Natural killer cell treated with Interleukin-12 subunit alpha and Interleukin-12 subunit beta and Interleukin-15 and Interleukin-18, amount 100 ng/mL, for 72 hours (primary cell): ENCODE measurements around the gene ADD1. TPM values are rescaled to one million over a fixed set of nuclear protein-coding genes. Genes with fewer than 3 reads are reported as not detected.

Experiments used
- ATAC-seq, 2 donors: fragments of 150-1000 bp; cut with Tn5 transposase in 1 of 2; sonication (Bioruptor Pico), chemical (Tn5 transposase) in 1 of 2; 2 replicates each; pipeline ENCODE4 v1.10.0; 2021
- DNase-seq: peaks from one replicate; pipeline ENCODE4 v3.0.0; 2022; ENCODE audit warnings: low spot score
- H3K27ac Mint-ChIP-seq, 2 donors: 1 replicate in 1 of 2; 2 replicates in 1 of 2; pipeline ENCODE4 v1.8.0; 2022; ENCODE audit warnings: mixed read lengths in 2 of 2, mild to moderate bottlenecking in 1 of 2, moderate library complexity in 1 of 2
- H3K27me3 Mint-ChIP-seq, 2 donors: 1 replicate in 1 of 2; 2 replicates in 1 of 2; pipeline ENCODE4 v1.8.0; 2022; ENCODE audit warnings: mixed read lengths in 2 of 2
- H3K36me3 Mint-ChIP-seq: one replicate; pipeline ENCODE4 v1.8.0; 2022; ENCODE audit warnings: mixed read lengths
- H3K4me1 Mint-ChIP-seq, 2 donors: 1 replicate in 1 of 2; 2 replicates in 1 of 2; pipeline ENCODE4 v1.8.0; 2022; ENCODE audit warnings: low read depth in 2 of 2, mixed read lengths in 2 of 2, mild to moderate bottlenecking in 1 of 2
- H3K4me3 Mint-ChIP-seq: one replicate; pipeline ENCODE4 v1.8.0; 2022; ENCODE audit warnings: mixed read lengths
- H3K9me3 Mint-ChIP-seq: 2 replicates; pipeline ENCODE4 v1.8.0; 2022; ENCODE audit warnings: mixed read lengths
- total RNA-seq, 2 donors: library from RNA; stranded (reverse); gene quantifications; one replicate each; pipeline ENCODE4 v1.2.3, GENCODE V29; 2022

The ADD1 gene
- total RNA-seq, 2 donors from 2014 or later: 259 to 291 TPM

- no peaks in the 10 kb centered on the region for H3K9me3 Mint-ChIP-seq
- DNase-seq: no peak
- no peak for ATAC-seq
These were observed 869 bp upstream of the ADD1 start for GRCh38 chr4:2842687-2843262.

GRCh38 chr4:2843941-2844584 is 419 bp downstream of the ADD1 start:
- ATAC-seq (peak in 1 of 2 donors; percentile 1), DNase-seq (no peak)
- Mint-ChIP-seq H3K4me1 (peaks cover 47 to 53% of the 10 kb centered on the region in 2 donors), H3K4me3 (peak overlapping the region; percentile 96), H3K36me3 (peaks cover 10% of the 10 kb centered on the region), H3K27ac (peak overlapping the region; percentile 79 to 96), H3K9me3 (no peaks in the 10 kb centered on the region), H3K27me3 (no peaks in the 10 kb centered on the region)

More at GRCh38 chr4:2842687-2843262, 869 bp upstream of the ADD1 start:
- no peaks in the 10 kb centered on the region for H3K27me3 Mint-ChIP-seq
- H3K27ac Mint-ChIP-seq: peak overlapping the region; percentile 59 to 96
- H3K4me1 Mint-ChIP-seq: peaks cover 53 to 59% of the 10 kb centered on the region in 2 donors
- peak overlapping the region; percentile 60 for H3K4me3 Mint-ChIP-seq
- H3K36me3 Mint-ChIP-seq: peaks cover 10% of the 10 kb centered on the region

GRCh38 chr4:2846172-2846571 is 2.5 kb downstream of the ADD1 start:
- ATAC-seq (no peak), DNase-seq (no peak)
- Mint-ChIP-seq H3K4me1 (peaks cover 56 to 57% of the 10 kb centered on the region in 2 donors), H3K4me3 (peak overlapping the region; percentile 96), H3K9me3 (no peaks in the 10 kb centered on the region), H3K27me3 (no peaks in the 10 kb centered on the region), H3K27ac (peak overlapping the region; percentile 79 to 96), H3K36me3 (peaks cover 4% of the 10 kb centered on the region)

GRCh38 chr4:2847302-2847871 is 3.7 kb downstream of the ADD1 start:
- no peak for ATAC-seq
- H3K36me3 Mint-ChIP-seq: peaks cover 4% of the 10 kb centered on the region
- H3K4me1 Mint-ChIP-seq: peaks cover 64 to 68% of the 10 kb centered on the region in 2 donors
- H3K4me3 Mint-ChIP-seq: peak overlapping the region; percentile 2
- peak overlapping the region; percentile 23 to 43 for H3K27ac Mint-ChIP-seq
- DNase-seq: no peak
- H3K9me3 Mint-ChIP-seq: no peaks in the 10 kb centered on the region
- no peaks in the 10 kb centered on the region for H3K27me3 Mint-ChIP-seq

GRCh38 chr4:2848449-2848848 is 4.8 kb downstream of the ADD1 start:
- no peaks in the 10 kb centered on the region for H3K9me3 Mint-ChIP-seq
- H3K27me3 Mint-ChIP-seq: no peaks in the 10 kb centered on the region
- peak overlapping the region; percentile 15 to 68 for H3K27ac Mint-ChIP-seq
- H3K4me3 Mint-ChIP-seq: no peak overlapping the region
- DNase-seq (no peak), ATAC-seq (no peak)
- peaks cover 57 to 63% of the 10 kb centered on the region in 2 donors for H3K4me1 Mint-ChIP-seq
- H3K36me3 Mint-ChIP-seq: peaks cover 4% of the 10 kb centered on the region

GRCh38 chr4:2849267-2850152 is 5.9 kb downstream of the ADD1 start:
- Mint-ChIP-seq H3K9me3 (no peaks in the 10 kb centered on the region), H3K27me3 (no peaks in the 10 kb centered on the region), H3K27ac (peak overlapping the region; percentile 15 to 68), H3K4me3 (peak overlapping the region; percentile 59), H3K36me3 (peaks cover 6% of the 10 kb centered on the region), H3K4me1 (peaks cover 61 to 71% of the 10 kb centered on the region in 2 donors)
- DNase-seq: no peak
- ATAC-seq: peak; percentile 41 to 77

GRCh38 chr4:2850966-2851798 is 7.5 kb downstream of the ADD1 start:
- peak overlapping the region; percentile 58 for H3K4me3 Mint-ChIP-seq
- peaks cover 58 to 68% of the 10 kb centered on the region in 2 donors for H3K4me1 Mint-ChIP-seq
- H3K9me3 Mint-ChIP-seq: no peaks in the 10 kb centered on the region
- DNase-seq: no peak
- no peaks in the 10 kb centered on the region for H3K27me3 Mint-ChIP-seq
- peak in 1 of 2 donors; percentile 32 for ATAC-seq
- H3K27ac Mint-ChIP-seq: peak overlapping the region; percentile 68 to 74
- H3K36me3 Mint-ChIP-seq: peaks cover 15% of the 10 kb centered on the region

- Mint-ChIP-seq H3K27me3 (no peaks in the 10 kb centered on the region), H3K4me3 (peak overlapping the region; percentile 58), H3K36me3 (peaks cover 15% of the 10 kb centered on the region), H3K9me3 (no peaks in the 10 kb centered on the region), H3K4me1 (peaks cover 60 to 69% of the 10 kb centered on the region in 2 donors), H3K27ac (peak overlapping the region; percentile 58 to 74)
- ATAC-seq (peak in 1 of 2 donors; percentile 63), DNase-seq (no peak)
These were observed 8.9 kb downstream of the ADD1 start for GRCh38 chr4:2852481-2852921.

- DNase-seq: no peak
- H3K27ac Mint-ChIP-seq: peak overlapping the region; percentile 70
- peaks cover 15% of the 10 kb centered on the region for H3K36me3 Mint-ChIP-seq
- peaks cover 61 to 75% of the 10 kb centered on the region in 2 donors for H3K4me1 Mint-ChIP-seq
- no peak overlapping the region for H3K4me3 Mint-ChIP-seq
- H3K27me3 Mint-ChIP-seq: no peaks in the 10 kb centered on the region
- no peaks in the 10 kb centered on the region for H3K9me3 Mint-ChIP-seq
- ATAC-seq: no peak
These were observed 11.9 kb downstream of the ADD1 start for GRCh38 chr4:2855584-2855983.

- Mint-ChIP-seq H3K27ac (peak overlapping the region; percentile 70 to 85), H3K9me3 (no peaks in the 10 kb centered on the region), H3K27me3 (no peaks in the 10 kb centered on the region), H3K4me1 (peaks cover 60 to 75% of the 10 kb centered on the region in 2 donors), H3K4me3 (no peak overlapping the region), H3K36me3 (peaks cover 15% of the 10 kb centered on the region)
- ATAC-seq (no peak), DNase-seq (no peak)
These were observed 12.6 kb downstream of the ADD1 start for GRCh38 chr4:2856266-2856665.

- Mint-ChIP-seq H3K27me3 (no peaks in the 10 kb centered on the region), H3K4me3 (no peak overlapping the region), H3K27ac (peak overlapping the region in 1 of 2 donors; percentile 85), H3K9me3 (no peaks in the 10 kb centered on the region), H3K36me3 (peaks cover 15% of the 10 kb centered on the region), H3K4me1 (peaks cover 59 to 75% of the 10 kb centered on the region in 2 donors)
- no peak for DNase-seq
- no peak for ATAC-seq
These were observed 13.8 kb downstream of the ADD1 start for GRCh38 chr4:2857349-2857927.

- Mint-ChIP-seq H3K9me3 (no peaks in the 10 kb centered on the region), H3K27ac (peak overlapping the region; percentile 42 to 85), H3K4me1 (peaks cover 65 to 79% of the 10 kb centered on the region in 2 donors), H3K36me3 (peaks cover 15% of the 10 kb centered on the region), H3K4me3 (no peak overlapping the region), H3K27me3 (no peaks in the 10 kb centered on the region)
- no peak for ATAC-seq
- no peak for DNase-seq
These were observed 15.0 kb downstream of the ADD1 start for GRCh38 chr4:2858451-2859217.
